Thoracic aorta (tissue), 2 donors: ENCODE data around the gene BAHD1. TPM values are rescaled to one million over a fixed set of nuclear protein-coding genes. Genes with fewer than 3 reads are reported as not detected.
"Not testable (repeated sequence)": the region's sequence is repeated elsewhere in the genome, so short reads cannot be mapped to it uniquely, and the experiment has no call there.

Source experiments
- ATAC-seq: fragments of 150-250 bp; one replicate; pipeline ENCODE4 v1.8.0; 2017; ENCODE audit warnings: low read depth; ENCODE audit not compliant: insufficient number of reproducible peaks, low FRiP score
- DNase-seq: peaks from one replicate; pipeline ENCODE4 v3.0.0-alpha.2; 2020; ENCODE audit warnings: low spot score
- H3K27ac ChIP-seq, 2 donors: fragments of 200-600 bp; sonication (generic); 1 replicate in 1 of 2; 2 replicates in 1 of 2; pipeline ENCODE4 v1.5.1; 2016; ENCODE audit warnings: mild to moderate bottlenecking in 2 of 2, moderate library complexity in 2 of 2
- H3K27me3 ChIP-seq: fragments of 200-600 bp; sonication (generic); replicated peaks from 2 replicates; pipeline ENCODE4 v1.6.0; 2016; ENCODE audit warnings: mild to moderate bottlenecking; ENCODE audit not compliant: insufficient read depth
- H3K36me3 ChIP-seq: fragments of 200-600 bp; sonication (generic); one replicate; pipeline ENCODE4 v1.5.1; 2016
- H3K4me1 ChIP-seq, 2 donors: fragments of 200-600 bp; sonication (generic); 1 replicate in 1 of 2; 2 replicates in 1 of 2; pipeline versions ENCODE4 v1.5.1 to v1.6.0; 2016; ENCODE audit warnings: low read depth in 2 of 2, mild to moderate bottlenecking in 1 of 2; ENCODE audit not compliant: control insufficient read depth in 1 of 2
- H3K4me3 ChIP-seq: fragments of 200-600 bp; sonication (generic); 2 replicates; pipeline ENCODE4 v1.5.1; 2016; ENCODE audit warnings: mild to moderate bottlenecking
- H3K9me3 ChIP-seq: fragments of 200-600 bp; sonication (generic); 2 replicates; pipeline ENCODE4 v1.5.1; 2016
- CTCF ChIP-seq: fragments of 200-600 bp; sonication (generic); IDR thresholded peaks from one replicate; pipeline ENCODE4 v1.5.1; 2019; ENCODE audit warnings: antibody characterized with exemption
- total RNA-seq, 2 donors: library from RNA; depleted of rRNA; stranded (reverse); fragments of >200 nt; gene quantifications; one replicate each; pipeline versions ENCODE4 v1.1.0 to v1.2.3, GENCODE V29; 2016

BAHD1 gene
- total RNA-seq, 2 donors from 2014 or later = 10.7 to 14.0 TPM

- no peak for TF ChIP-seq CTCF
- no peak overlapping the region for H3K4me3 ChIP-seq
- H3K27me3 ChIP-seq = no peaks in the 10 kb centered on the region
- ATAC-seq = no peak
- H3K9me3 ChIP-seq = no peaks in the 10 kb centered on the region
- H3K27ac ChIP-seq = no peak overlapping the region
- no peak for DNase-seq
- H3K4me1 ChIP-seq = peaks cover 5 to 15% of the 10 kb centered on the region in 2 donors
- no peaks in the 10 kb centered on the region for H3K36me3 ChIP-seq
Measured at GRCh38 chr15:40452296-40453090, 11.7 kb downstream of the BAHD1 start.

- peaks cover 5 to 15% of the 10 kb centered on the region in 2 donors for H3K4me1 ChIP-seq
- not testable (repeated sequence) for ATAC-seq, H3K4me3 ChIP-seq, H3K27ac ChIP-seq, H3K9me3 ChIP-seq, H3K36me3 ChIP-seq, H3K27me3 ChIP-seq, DNase-seq
Measured at GRCh38 chr15:40453941-40454340, 13.2 kb downstream of the BAHD1 start.

GRCh38 chr15:40454904-40455391 is 14.2 kb downstream of the BAHD1 start:
- Histone ChIP-seq H3K27ac (no peak overlapping the region), H3K27me3 (no peaks in the 10 kb centered on the region), H3K4me3 (no peak overlapping the region), H3K36me3 (peaks cover 11% of the 10 kb centered on the region), H3K9me3 (no peaks in the 10 kb centered on the region), H3K4me1 (peaks cover 5 to 15% of the 10 kb centered on the region in 2 donors)
- ATAC-seq = no peak
- TF ChIP-seq CTCF = no peak
- no peak for DNase-seq

GRCh38 chr15:40456299-40456712 is 15.6 kb downstream of the BAHD1 start:
- Histone ChIP-seq H3K27ac (no peak overlapping the region), H3K9me3 (no peaks in the 10 kb centered on the region), H3K4me3 (no peak overlapping the region), H3K36me3 (peaks cover 11% of the 10 kb centered on the region), H3K4me1 (peaks cover 5 to 15% of the 10 kb centered on the region in 2 donors), H3K27me3 (no peaks in the 10 kb centered on the region)
- ATAC-seq = no peak
- no peak for DNase-seq
- no peak for TF ChIP-seq CTCF

GRCh38 chr15:40456738-40457137 is 16.0 kb downstream of the BAHD1 start:
- no peak for TF ChIP-seq CTCF
- Histone ChIP-seq H3K27me3 (no peaks in the 10 kb centered on the region), H3K9me3 (no peaks in the 10 kb centered on the region), H3K36me3 (peaks cover 11% of the 10 kb centered on the region), H3K4me3 (no peak overlapping the region), H3K27ac (no peak overlapping the region), H3K4me1 (peaks cover 5 to 15% of the 10 kb centered on the region in 2 donors)
- DNase-seq (no peak), ATAC-seq (no peak)
